ENCODE measurements around the gene TMEM86B. TPM values are rescaled to one million over a fixed set of nuclear protein-coding genes. Genes with fewer than 3 reads are reported as not detected.

Gene TMEM86B
- total and polyA plus RNA-seq, 12 donors = 0.20 to 47.8 (median 4.3) TPM

GRCh38 chr19:55257461-55258420 lies 29.2 kb upstream of the TMEM86B start:
- no peaks in the 10 kb centered on the region for H3K9me3 ChIP-seq (replicated peaks in 1 of 3)
- WGBS, 4 donors = 1 to 2% (median 1%) methylated on average over 42 to 51 of the region's 51 CpGs
- H3K4me1 ChIP-seq (replicated peaks in 1 of 2) = peaks cover 38 to 58% of the 10 kb centered on the region in 2 donors
- DNase-seq = peak in 6 of 7 donors; percentile 39 to 54 (median 45)
- peak overlapping the region; percentile 18 to 98 (median 96) for H3K27ac ChIP-seq
- intact Hi-C loops (cut with DNase I) = no loop called here
- TF ChIP-seq POLR2A (IDR thresholded peaks at IDR 0.05) (no peak), CTCF (IDR thresholded peaks at IDR 0.05) (no peak)
- no peaks in the 10 kb centered on the region for H3K27me3 ChIP-seq
- no peaks in the 10 kb centered on the region for H3K36me3 ChIP-seq (replicated peaks in 1 of 2)
- peak overlapping the region; percentile 17 to 99 (median 61) for H3K4me3 ChIP-seq

- peak in 3 of 7 donors; percentile 42 to 57 (median 57) for DNase-seq
- Histone ChIP-seq H3K4me3 (peak overlapping the region in 2 of 4 donors; percentile 96 to 99), H3K4me1 (replicated peaks in 1 of 2) (peaks cover 43 to 68% of the 10 kb centered on the region in 2 donors), H3K27me3 (no peaks in the 10 kb centered on the region), H3K9me3 (replicated peaks in 1 of 3) (no peaks in the 10 kb centered on the region), H3K36me3 (replicated peaks in 1 of 2) (no peaks in the 10 kb centered on the region), H3K27ac (peak overlapping the region in 3 of 5 donors; percentile 91 to 98 (median 96))
- intact Hi-C loops (cut with DNase I) = no loop called here
- WGBS, 4 donors = 24 to 31% (median 26%) methylated on average over 17 to 22 of the region's 22 CpGs
- TF ChIP-seq POLR2A (IDR thresholded peaks at IDR 0.05) (peak in 1 of 2 donors; percentile 42), CTCF (IDR thresholded peaks at IDR 0.05) (no peak)
Measured at GRCh38 chr19:55256562-55257460, 28.2 kb upstream of the TMEM86B start.

GRCh38 chr19:55255618-55256423 lies 27.3 kb upstream of the TMEM86B start:
- intact Hi-C loops (cut with DNase I) = no loop called here
- DNase-seq = peak in 1 of 7 donors; percentile 26
- Histone ChIP-seq H3K4me3 (peak overlapping the region in 1 of 4 donors; percentile 21), H3K36me3 (replicated peaks in 1 of 2) (no peaks in the 10 kb centered on the region), H3K9me3 (replicated peaks in 1 of 3) (no peaks in the 10 kb centered on the region), H3K27ac (peak overlapping the region in 3 of 5 donors; percentile 70 to 96 (median 91)), H3K4me1 (replicated peaks in 1 of 2) (peaks cover 46 to 77% of the 10 kb centered on the region in 2 donors), H3K27me3 (no peaks in the 10 kb centered on the region)
- 55 to 68% (median 60%) methylated on average over 10 to 17 of the region's 17 CpGs for WGBS, 4 donors
- TF ChIP-seq CTCF (IDR thresholded peaks at IDR 0.05) = no peak
- no peak for TF ChIP-seq POLR2A (IDR thresholded peaks at IDR 0.05)

Data from adrenal gland (tissue), 12 donors.